ENCODE results near the gene EXOC4. TPM values are rescaled to one million over a fixed set of nuclear protein-coding genes. Genes with fewer than 3 reads are reported as not detected.

EXOC4 gene
- total and polyA plus RNA-seq, 2 of the 13 experiments (the other 11 are each of a cell fraction or from before 2014, with no cell fraction given): 22.5 to 39.0 TPM

GRCh38 chr7:133916621-133917020 is 663.7 kb downstream of the EXOC4 start:
- no peaks in the 10 kb centered on the region for H3K79me2 ChIP-seq (ENCODE audit: insufficient read depth, low read length)
- H3K36me3 ChIP-seq (replicated peaks in 1 of 2; ENCODE audit: control insufficient read depth in 1 of 2, insufficient read depth in 2 of 2, low read length in 2 of 2): no peaks in the 10 kb centered on the region
- H3K4me1 ChIP-seq (ENCODE audit: insufficient read depth, low read length): no peaks in the 10 kb centered on the region
- H3K9me3 ChIP-seq (ENCODE audit: low read length): peaks cover 9% of the 10 kb centered on the region
- TF ChIP-seq MAFK (conservative IDR thresholded peaks at IDR 0.05 in 1 of 2, IDR thresholded peaks at IDR 0.05 in 1 of 2; ENCODE audit: low read length in 2 of 2): peak; percentile 46 to 56; a peak in 2 of 4 replicates
- no peak for TF ChIP-seq STAT6 (CRISPR knock-in tag; IDR thresholded peaks at IDR 0.05; ENCODE audit: borderline replicate concordance)
- no peak for TF ChIP-seq TRIM24 (CRISPR knock-in tag; IDR thresholded peaks at IDR 0.05)
- TF ChIP-seq DRAP1 (CRISPR knock-in tag; IDR thresholded peaks at IDR 0.05): no peak
- TF ChIP-seq ZNF350 (CRISPR knock-in tag; IDR thresholded peaks at IDR 0.05; ENCODE audit: borderline replicate concordance, low read depth): no peak
- TF ChIP-seq ZNF761 (CRISPR knock-in tag; conservative IDR thresholded peaks at IDR 0.05): no peak
- TF ChIP-seq TFAP4 (IDR thresholded peaks at IDR 0.05; ENCODE audit: borderline replicate concordance, low read depth): no peak
- no peak for TF ChIP-seq ISX (CRISPR knock-in tag; conservative IDR thresholded peaks at IDR 0.05)
- TF ChIP-seq DMAP1 (CRISPR knock-in tag; IDR thresholded peaks at IDR 0.05): no peak
- TF ChIP-seq CHCHD3 (CRISPR knock-in tag; IDR thresholded peaks at IDR 0.05): no peak
- no peak for TF ChIP-seq ATM (IDR thresholded peaks at IDR 0.05; ENCODE audit: borderline replicate concordance)
- no peak for TF ChIP-seq ZNF629 (CRISPR knock-in tag; conservative IDR thresholded peaks at IDR 0.05)
- TF ChIP-seq ZNF781 (CRISPR knock-in tag; IDR thresholded peaks at IDR 0.05; ENCODE audit: borderline replicate concordance, not compliant biosample characterization): no peak
- TF ChIP-seq ZNF232 (CRISPR knock-in tag; IDR thresholded peaks at IDR 0.05; ENCODE audit: borderline replicate concordance): no peak
- TF ChIP-seq SNAI1 (CRISPR knock-in tag; IDR thresholded peaks at IDR 0.05; ENCODE audit: borderline replicate concordance): no peak
- no peak for TF ChIP-seq ZNF275 (CRISPR knock-in tag; IDR thresholded peaks at IDR 0.05; ENCODE audit: borderline replicate concordance)
- TF ChIP-seq MAFF (IDR thresholded peaks at IDR 0.05; ENCODE audit: low read depth, low read length): 0 out of 2 replicates have a peak, but pooled peaks have one; percentile 54
- no peak for TF ChIP-seq STAT5B (CRISPR knock-in tag; IDR thresholded peaks at IDR 0.05)
- no peaks in the 10 kb centered on the region for H3K27me3 ChIP-seq (ENCODE audit: control insufficient read depth in 1 of 2, insufficient read depth in 2 of 2, low read length in 2 of 2)
- DNase-seq (ENCODE audit: low spot score) (no peak), ATAC-seq (no peak), FAIRE-seq (no peak)
- CTCF ChIA-PET (ENCODE audit: low intra/inter-chr PET ratio, low total read pairs): no interaction called here
- H3K4me3 ChIP-seq (replicated peaks in 1 of 3; ENCODE audit: insufficient read depth in 1 of 3, low read depth in 2 of 3, low read length in 3 of 3): no peak overlapping the region
- no peak overlapping the region for H3K9ac ChIP-seq (ENCODE audit: insufficient read depth, low read depth, low read length)
- intact Hi-C loops (cut with micrococcal nuclease; ENCODE audit: unreplicated experiment) (no loop called here), in situ Hi-C loops (cut with HindIII; ENCODE audit: extremely low pct_ligation_motif_present, low pct_unique_long_range_greater_than_20kb) (no loop called here)
- H3K27ac ChIP-seq (ENCODE audit: extremely low read length, insufficient read depth, low read length): no peak overlapping the region
- no TSS peak for BruUV-seq (replicated peaks)
- WGBS (ENCODE audit: low lambda C conversion rate): 95% methylated on average over 3 of the region's 3 CpGs
- H3K4me2 ChIP-seq (ENCODE audit: low read depth, low read length): no peak overlapping the region
- H2AFZ ChIP-seq (ENCODE audit: low read length): no peak overlapping the region
- H4K20me1 ChIP-seq (ENCODE audit: insufficient read depth, low read length): no peaks in the 10 kb centered on the region
- POLR2A ChIA-PET: no interaction called here

Data from HepG2 (cell line).